NCI-H146 (cell line): Measurements from ENCODE around the gene C16orf54.
"Not testable (repeated sequence)": the region's sequence is repeated elsewhere in the genome, so short reads cannot be mapped to it uniquely, and the experiment has no call there.

Experiments
- DNase-seq: peaks from one replicate; lab custom pipeline; 2025; lab: John Stamatoyannopoulos, UW

C16orf54 gene

GRCh38 chr16:29767062-29767461 is 21.3 kb upstream of the C16orf54 start:
- peak; percentile 14 for DNase-seq

- no peak for DNase-seq
These were observed 20.8 kb upstream of the C16orf54 start for GRCh38 chr16:29766571-29766970.

- peak; percentile 100 for DNase-seq
These were observed 19.6 kb upstream of the C16orf54 start for GRCh38 chr16:29765167-29766032.

- DNase-seq: no peak
These were observed 17.5 kb upstream of the C16orf54 start for GRCh38 chr16:29763326-29763725.

GRCh38 chr16:29761882-29762281 is 16.1 kb upstream of the C16orf54 start:
- DNase-seq: no peak

GRCh38 chr16:29761280-29761651 is 15.5 kb upstream of the C16orf54 start:
- DNase-seq: not testable (repeated sequence)

- no peak for DNase-seq
These were observed 14.9 kb upstream of the C16orf54 start for GRCh38 chr16:29760567-29761279.

- DNase-seq: no peak
These were observed 12.2 kb upstream of the C16orf54 start for GRCh38 chr16:29757950-29758466.

GRCh38 chr16:29757086-29757485 is 11.3 kb upstream of the C16orf54 start:
- not testable (repeated sequence) for DNase-seq

GRCh38 chr16:29756654-29757053 is 10.9 kb upstream of the C16orf54 start:
- no peak for DNase-seq

- DNase-seq: no peak
These were observed 7.7 kb upstream of the C16orf54 start for GRCh38 chr16:29753516-29753915.

- DNase-seq: not testable (repeated sequence)
These were observed 3.0 kb upstream of the C16orf54 start for GRCh38 chr16:29748760-29749149.

GRCh38 chr16:29747947-29748759 is 2.4 kb upstream of the C16orf54 start:
- DNase-seq: no peak

GRCh38 chr16:29746518-29746917 is 728 bp upstream of the C16orf54 start:
- DNase-seq: not testable (repeated sequence)

GRCh38 chr16:29745121-29745852 is 503 bp downstream of the C16orf54 start:
- no peak for DNase-seq

- no peak for DNase-seq
These were observed 1.2 kb downstream of the C16orf54 start for GRCh38 chr16:29744541-29745101.

- DNase-seq: no peak
These were observed 1.8 kb downstream of the C16orf54 start for GRCh38 chr16:29743827-29744531.

GRCh38 chr16:29743475-29743826 is 2.3 kb downstream of the C16orf54 start:
- DNase-seq: no peak

GRCh38 chr16:29742683-29743275 is 3.0 kb downstream of the C16orf54 start:
- DNase-seq: no peak

- not testable (repeated sequence) for DNase-seq
These were observed 5.2 kb downstream of the C16orf54 start for GRCh38 chr16:29740630-29741015.
